Tibial nerve (tissue), 4 donors: ENCODE data around the gene IFT172. TPM values are rescaled to one million over a fixed set of nuclear protein-coding genes. Genes with fewer than 3 reads are reported as not detected.

Experiments
- DNase-seq, 2 donors: peaks; one replicate each; pipeline ENCODE4 v3.0.0-alpha.2; 2019; ENCODE audit warnings: low spot score in 2 of 2
- H3K27ac ChIP-seq, 4 donors: fragments of 200-600 bp; sonication (generic) in 3 of 4; one replicate each; pipeline ENCODE4 v1.5.1; 2017 to 2019; ENCODE audit warnings: mild to moderate bottlenecking in 1 of 4
- H3K27me3 ChIP-seq, 2 donors: fragments of 200-600 bp; sonication (generic) in 1 of 2; one replicate each; pipeline versions ENCODE4 v1.5.1 to v1.6.0; 2017 to 2019
- H3K36me3 ChIP-seq, 3 donors: fragments of 200-600 bp; sonication (generic); one replicate each; pipeline ENCODE4 v1.5.1; 2018 to 2019
- H3K4me1 ChIP-seq, 4 donors: fragments of 200-600 bp; sonication (generic) in 3 of 4; one replicate each; pipeline ENCODE4 v1.5.1; 2017 to 2019
- H3K4me3 ChIP-seq, 4 donors: fragments of 200-600 bp; sonication (generic) in 3 of 4; one replicate each; pipeline ENCODE4 v1.5.1; 2017 to 2019; ENCODE audit warnings: mild to moderate bottlenecking in 1 of 4, moderate library complexity in 1 of 4
- H3K9me3 ChIP-seq, 4 donors: fragments of 200-600 bp; sonication (generic) in 3 of 4; one replicate each; pipeline ENCODE4 v1.5.1; 2017 to 2019
- EP300 ChIP-seq, 2 donors: sonication (generic); formaldehyde crosslinking; IDR thresholded peaks; one replicate each; pipeline ENCODE4 v1.6.1; 2017; ENCODE audit warnings: antibody characterized with exemption in 2 of 2, mild to moderate bottlenecking in 1 of 2
- POLR2A ChIP-seq, 2 donors: fragments of 450-650 bp; IDR thresholded peaks; one replicate each; pipeline ENCODE4 v1.6.1; 2017; ENCODE audit warnings: antibody characterized with exemption in 2 of 2, mild to moderate bottlenecking in 2 of 2, moderate library complexity in 2 of 2
- WGBS, 2 donors: methylation state at CpG; one replicate each; pipeline ENCODE4 v1.1.5; 2018; 5-methylcytosine and 5-hydroxymethylcytosine counted together
- total RNA-seq, 4 donors: library from RNA; depleted of rRNA; stranded (reverse); fragments of >200 nt; gene quantifications; one replicate each; pipeline ENCODE4 v1.1.0, GENCODE V29; 2016
- TF ChIP-seq, protein P1 (sequence below), 5 experiments: fragments of 200-600 bp in 3 of 5; fragments of 450-650 bp in 2 of 5; sonication (generic) in 3 of 5; IDR thresholded peaks; one replicate each; pipeline ENCODE4 v1.5.1; 2016 to 2019; ENCODE audit warnings: antibody characterized with exemption in 5 of 5, mild to moderate bottlenecking in 3 of 5, moderate library complexity in 2 of 5

The IFT172 gene
- total RNA-seq, 4 donors from 2014 or later: 27.8 to 61.4 (median 40.9) TPM

DNA sequence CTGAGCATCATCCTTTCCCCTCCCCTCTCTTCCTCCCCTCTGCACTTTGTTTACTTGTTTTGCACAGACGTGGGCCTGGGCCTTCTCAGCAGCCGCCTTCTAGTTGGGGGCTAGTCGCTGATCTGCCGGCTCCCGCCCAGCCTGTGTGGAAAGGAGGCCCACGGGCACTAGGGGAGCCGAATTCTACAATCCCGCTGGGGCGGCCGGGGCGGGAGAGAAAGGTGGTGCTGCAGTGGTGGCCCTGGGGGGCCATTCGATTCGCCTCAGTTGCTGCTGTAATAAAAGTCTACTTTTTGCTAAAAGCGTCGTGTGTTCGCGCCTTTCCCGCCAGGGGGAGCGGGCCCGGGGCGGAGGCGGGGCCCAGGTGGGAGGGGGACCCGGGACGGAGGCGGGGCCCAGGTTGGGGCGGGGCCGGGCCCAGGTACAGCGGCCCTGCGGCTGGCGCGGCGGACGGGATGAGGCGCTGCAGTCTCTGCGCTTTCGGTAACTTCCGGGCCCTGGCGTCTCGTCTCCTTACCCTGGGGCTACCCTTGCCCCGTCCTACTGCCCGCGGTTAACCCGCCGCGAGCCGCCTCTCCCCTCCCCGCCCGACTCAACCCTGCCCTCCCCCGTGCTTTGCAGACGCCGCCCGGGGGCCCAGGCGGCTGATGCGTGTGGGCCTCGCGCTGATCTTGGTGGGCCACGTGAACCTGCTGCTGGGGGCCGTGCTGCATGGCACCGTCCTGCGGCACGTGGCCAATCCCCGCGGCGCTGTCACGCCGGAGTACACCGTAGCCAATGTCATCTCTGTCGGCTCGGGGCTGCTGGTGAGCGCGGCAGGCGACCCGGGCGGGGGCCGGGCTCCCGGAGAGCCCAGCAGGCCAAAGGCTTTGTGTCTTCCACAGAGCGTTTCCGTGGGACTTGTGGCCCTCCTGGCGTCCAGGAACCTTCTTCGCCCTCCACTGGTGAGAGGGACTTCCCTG lies 47.3 kb downstream of the IFT172 start, which contains the start of gene KRTCAP3:
KRTCAP3 (plus strand) TSS at position 424 of the 962 bp plus-strand sequence; CDS start at position 456, 32 bp downstream.
- whole genome bisulfite sequencing, 2 donors: 45 to 49% methylated on average over 30 to 74 of the region's 80 CpGs
- no peak for DNase-seq
- Histone ChIP-seq H3K9me3 (no peaks in the 10 kb centered on the region), H3K27me3 (no peaks in the 10 kb centered on the region), H3K4me3 (peak within 1 kb of the TSS in 1 of 4 donors; percentile 32), H3K4me1 (peaks cover 0 to 14% (median 0%) of the 10 kb centered on the region in 4 donors), H3K27ac (peak within 1 kb of the TSS in 3 of 4 donors; percentile 28 to 73 (median 53)), H3K36me3 (peaks cover 2 to 93% (median 33%) of the 10 kb centered on the region in 3 donors)
- TF ChIP-seq EP300 (IDR thresholded peaks at IDR 0.05): no peak
- TF ChIP-seq, protein P1, sequence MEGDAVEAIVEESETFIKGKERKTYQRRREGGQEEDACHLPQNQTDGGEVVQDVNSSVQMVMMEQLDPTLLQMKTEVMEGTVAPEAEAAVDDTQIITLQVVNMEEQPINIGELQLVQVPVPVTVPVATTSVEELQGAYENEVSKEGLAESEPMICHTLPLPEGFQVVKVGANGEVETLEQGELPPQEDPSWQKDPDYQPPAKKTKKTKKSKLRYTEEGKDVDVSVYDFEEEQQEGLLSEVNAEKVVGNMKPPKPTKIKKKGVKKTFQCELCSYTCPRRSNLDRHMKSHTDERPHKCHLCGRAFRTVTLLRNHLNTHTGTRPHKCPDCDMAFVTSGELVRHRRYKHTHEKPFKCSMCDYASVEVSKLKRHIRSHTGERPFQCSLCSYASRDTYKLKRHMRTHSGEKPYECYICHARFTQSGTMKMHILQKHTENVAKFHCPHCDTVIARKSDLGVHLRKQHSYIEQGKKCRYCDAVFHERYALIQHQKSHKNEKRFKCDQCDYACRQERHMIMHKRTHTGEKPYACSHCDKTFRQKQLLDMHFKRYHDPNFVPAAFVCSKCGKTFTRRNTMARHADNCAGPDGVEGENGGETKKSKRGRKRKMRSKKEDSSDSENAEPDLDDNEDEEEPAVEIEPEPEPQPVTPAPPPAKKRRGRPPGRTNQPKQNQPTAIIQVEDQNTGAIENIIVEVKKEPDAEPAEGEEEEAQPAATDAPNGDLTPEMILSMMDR (IDR thresholded peaks at IDR 0.05): peak in 1 of 5 experiments; percentile 11

DNA sequence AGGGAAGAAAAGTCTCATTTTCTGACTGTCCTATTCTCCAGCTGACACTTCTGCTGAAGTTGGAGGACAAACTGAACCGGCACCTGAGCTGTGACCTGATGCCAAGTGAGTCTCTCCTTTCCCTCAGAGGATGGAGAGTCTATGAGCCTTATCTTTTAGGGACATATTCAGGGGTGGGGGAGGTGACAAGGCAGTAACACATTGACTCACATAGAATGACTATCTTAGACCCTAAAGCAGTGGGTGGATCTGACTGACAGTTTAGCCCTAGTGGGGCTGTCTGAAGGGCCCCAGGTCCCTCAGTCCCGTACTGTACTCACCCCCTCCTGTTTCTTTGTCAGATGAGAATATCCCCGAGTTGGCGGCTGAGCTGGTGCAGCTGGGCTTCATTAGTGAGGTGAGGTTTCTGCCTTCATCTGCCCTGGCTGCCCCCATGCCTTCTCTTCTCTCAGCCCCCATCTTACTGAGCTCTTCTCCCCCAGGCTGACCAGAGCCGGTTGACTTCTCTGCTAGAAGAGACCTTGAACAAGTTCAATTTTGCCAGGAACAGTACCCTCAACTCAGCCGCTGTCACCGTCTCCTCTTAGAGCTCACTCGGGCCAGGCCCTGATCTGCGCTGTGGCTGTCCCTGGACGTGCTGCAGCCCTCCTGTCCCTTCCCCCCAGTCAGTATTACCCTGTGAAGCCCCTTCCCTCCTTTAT lies 48.2 kb downstream of the IFT172 start:
- Histone ChIP-seq H3K27me3 (no peaks in the 10 kb centered on the region), H3K9me3 (no peaks in the 10 kb centered on the region), H3K27ac (no peak overlapping the region), H3K4me3 (no peak overlapping the region), H3K36me3 (peaks cover 0 to 96% (median 40%) of the 10 kb centered on the region in 3 donors), H3K4me1 (peaks cover 0 to 14% (median 0%) of the 10 kb centered on the region in 4 donors)
- WGBS, 2 donors: 77 to 82% methylated on average over 10 of the region's 10 CpGs
- TF ChIP-seq, protein P1 (IDR thresholded peaks at IDR 0.05): no peak
- TF ChIP-seq EP300 (IDR thresholded peaks at IDR 0.05) (no peak), POLR2A (IDR thresholded peaks at IDR 0.05) (no peak)
- no peak for DNase-seq

DNA sequence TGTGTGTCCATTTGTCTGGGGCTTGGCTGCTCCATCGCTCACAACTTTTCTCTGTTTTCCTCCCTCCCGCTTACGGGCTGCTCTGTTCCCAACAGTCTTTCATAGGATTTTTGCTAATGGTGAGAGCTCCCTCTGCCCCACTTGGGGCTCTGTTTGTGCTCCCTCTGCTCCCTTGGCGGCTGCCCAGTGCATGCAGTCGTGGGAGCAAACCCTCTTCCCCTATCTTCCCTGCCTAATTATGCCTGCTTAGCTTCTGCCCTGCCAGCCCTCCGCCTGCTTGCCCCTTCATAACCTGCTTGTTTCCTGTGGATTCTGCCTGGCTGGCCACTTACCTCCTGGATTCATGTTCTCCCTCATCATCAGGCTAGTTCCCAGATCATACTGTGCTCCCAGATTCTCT lies 53.9 kb downstream of the IFT172 start:
- no peak for TF ChIP-seq POLR2A (IDR thresholded peaks at IDR 0.05)
- no peak for TF ChIP-seq EP300 (IDR thresholded peaks at IDR 0.05)
- TF ChIP-seq, protein P1 (IDR thresholded peaks at IDR 0.05): no peak
- DNase-seq: no peak
- Histone ChIP-seq H3K9me3 (no peaks in the 10 kb centered on the region), H3K27me3 (no peaks in the 10 kb centered on the region), H3K4me3 (no peak overlapping the region), H3K36me3 (peaks cover 0 to 77% (median 57%) of the 10 kb centered on the region in 3 donors), H3K27ac (no peak overlapping the region), H3K4me1 (peaks cover 0 to 27% (median 6%) of the 10 kb centered on the region in 4 donors)
- 82 to 91% methylated on average over 6 of the region's 6 CpGs for WGBS, 2 donors

DNA sequence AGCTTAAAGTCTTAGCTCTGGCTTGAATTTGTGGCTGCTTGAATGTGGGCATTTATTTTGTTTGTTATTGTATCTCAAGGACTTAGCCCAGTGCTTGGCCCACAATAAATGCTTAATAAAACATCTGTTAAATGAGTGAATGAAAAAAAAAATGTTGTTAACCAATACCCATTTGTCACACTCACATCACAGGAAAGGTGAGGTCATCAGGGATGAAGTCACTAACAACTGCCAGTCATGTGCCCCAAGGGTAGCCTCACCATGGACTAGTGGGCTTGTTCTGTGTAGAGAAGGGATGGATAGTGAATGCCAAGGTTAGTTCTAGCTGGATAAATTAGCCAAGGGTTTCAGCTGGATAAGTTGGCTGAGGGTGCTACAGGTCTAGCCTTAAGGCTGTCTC lies 58.1 kb downstream of the IFT172 start:
- peaks cover 0 to 44% (median 19%) of the 10 kb centered on the region in 4 donors for H3K4me1 ChIP-seq
- no peaks in the 10 kb centered on the region for H3K27me3 ChIP-seq
- TF ChIP-seq EP300 (IDR thresholded peaks at IDR 0.05): no peak
- TF ChIP-seq POLR2A (IDR thresholded peaks at IDR 0.05): no peak
- TF ChIP-seq, protein P1 (IDR thresholded peaks at IDR 0.05): no peak
- H3K36me3 ChIP-seq: peaks cover 0 to 35% (median 32%) of the 10 kb centered on the region in 3 donors
- no peak overlapping the region for H3K4me3 ChIP-seq
- DNase-seq: no peak
- peak overlapping the region in 1 of 4 donors; percentile 4 for H3K27ac ChIP-seq
- no peaks in the 10 kb centered on the region for H3K9me3 ChIP-seq
